Measurements from ENCODE around the gene DUSP18.

- TF ChIP-seq ZNF274 (IDR thresholded peaks at IDR 0.05; ENCODE audit: low read depth, low read length), result no peak
- no peak for TF ChIP-seq SUZ12 (IDR thresholded peaks at IDR 0.05; ENCODE audit: extremely low read depth, insufficient read depth, insufficient read length)
Observed at GRCh38 chr22:30654361-30654760, 13.3 kb downstream of the DUSP18 start.
